GM19438 (cell line): ENCODE data around the gene OPRM1.
A peak's percentile ranks its signal among the peaks of the same experiment; 100 is the strongest.
"Not testable (repeated sequence)": the region's sequence is repeated elsewhere in the genome, so short reads cannot be mapped to it uniquely, and the experiment has no call there.

Experiments used
- ATAC-seq: cut with Tn5 transposase; IDR thresholded peaks from one replicate; pipeline ENCODE4 v1.9.1; 2021; ENCODE audit warnings: low read depth; ENCODE audit not compliant: unreplicated experiment

OPRM1 gene

GRCh38 chr6:154234019-154234772, 195.2 kb downstream of the OPRM1 start:
- ATAC-seq, result peak; percentile 76

- ATAC-seq, result no peak
Observed at GRCh38 chr6:154236646-154237301, 197.7 kb downstream of the OPRM1 start.

- ATAC-seq, result no peak
Observed at GRCh38 chr6:154238831-154239230, 199.8 kb downstream of the OPRM1 start.

- no peak for ATAC-seq
Observed at GRCh38 chr6:154239392-154239791, 200.4 kb downstream of the OPRM1 start.

GRCh38 chr6:154241061-154241460, 202.0 kb downstream of the OPRM1 start:
- not testable (repeated sequence) for ATAC-seq

GRCh38 chr6:154241581-154241980, 202.5 kb downstream of the OPRM1 start:
- ATAC-seq, result no peak

GRCh38 chr6:154242617-154243357, 203.7 kb downstream of the OPRM1 start:
- ATAC-seq, result no peak

- ATAC-seq, result no peak
Observed at GRCh38 chr6:154243793-154244750, 205.0 kb downstream of the OPRM1 start.

- ATAC-seq, result no peak
Observed at GRCh38 chr6:154245506-154245905, 206.5 kb downstream of the OPRM1 start.

GRCh38 chr6:154246723-154247118, 207.7 kb downstream of the OPRM1 start:
- ATAC-seq, result no peak

- no peak for ATAC-seq
Observed at GRCh38 chr6:154247119-154247861, 208.2 kb downstream of the OPRM1 start.

GRCh38 chr6:154249499-154250298, 210.7 kb downstream of the OPRM1 start:
- ATAC-seq, result peak; percentile 68

GRCh38 chr6:154251116-154251515, 212.1 kb downstream of the OPRM1 start:
- ATAC-seq, result no peak

- ATAC-seq, result no peak
Observed at GRCh38 chr6:154252678-154253077, 213.6 kb downstream of the OPRM1 start.

GRCh38 chr6:154257067-154257466, 218.0 kb downstream of the OPRM1 start:
- no peak for ATAC-seq

- peak; percentile 77 for ATAC-seq
Observed at GRCh38 chr6:154258064-154258757, 219.2 kb downstream of the OPRM1 start.

GRCh38 chr6:154261688-154262397, 222.8 kb downstream of the OPRM1 start:
- no peak for ATAC-seq
